K562 (cell line): ENCODE measurements around the gene SELENOO. TPM values are rescaled to one million over a fixed set of nuclear protein-coding genes. Genes with fewer than 3 reads are reported as not detected.

ENCODE experiments used
- ATAC-seq: fragments of 200-7000 bp; cut with Tn5 transposase; 3 replicates; pipeline ENCODE4 v1.9.1; 2020; ENCODE audit warnings: moderate library complexity
- BruUV-seq: library from RNA; stranded (reverse); fragments of 400-500 nt; replicated peaks from 2 replicates; lab custom pipeline; 2021; lab: Mats Ljungman, UMichigan
- CTCF ChIA-PET: fragments of 300-600 bp; formaldehyde crosslinking; extraction: SDS; loops from one replicate; lab custom pipeline; 2021; ENCODE audit warnings: low intra/inter-chr PET ratio; lab: Yijun Ruan, JAX
- POLR2A ChIA-PET: fragments of 300-600, 350-650 bp; sonication (Branson Sonifier 250); formaldehyde crosslinking; extraction: SDS; loops from one replicate; lab custom pipeline; 2021; ENCODE audit warnings: antibody characterized with exemption, inconsistent platforms; lab: Yijun Ruan, JAX
- DNase-seq, 4 experiments: peaks; one replicate each; pipeline versions ENCODE4 v3.0.0 to v3.0.0-alpha.2; 2011 to 2018; ENCODE audit warnings: low spot score in 3 of 4, mixed read lengths in 3 of 4; ENCODE audit errors: extremely low read depth in 1 of 4
- FAIRE-seq: peaks from 2 replicates; lab custom pipeline; 2011; peaks lifted over from hg19 to GRCh38; lab: Jason Lieb, UNC
- H2AFZ ChIP-seq: 2 replicates; pipeline ENCODE4 v1.6.0; 2011; ENCODE audit warnings: low read depth, low read length, control low read depth, inconsistent platforms
- H3K27ac ChIP-seq: fragments of 200-600 bp; 3 replicates; pipeline ENCODE4 v1.8.0; 2011; ENCODE audit warnings: low read depth, mild to moderate bottlenecking, control low read depth, inconsistent platforms, low read length, moderate library complexity, mixed read lengths; ENCODE audit errors: extremely low read depth
- H3K27me3 ChIP-seq, 2 experiments: fragments of 300-600 bp in 1 of 2; 2 replicates in 1 of 2; 3 replicates in 1 of 2; pipeline versions ENCODE4 v1.6.0 to v1.8.0; 2011; ENCODE audit warnings: inconsistent platforms in 2 of 2, low read length in 2 of 2, mild to moderate bottlenecking in 1 of 2, mixed read lengths in 1 of 2, moderate library complexity in 1 of 2; ENCODE audit not compliant: control insufficient read depth in 2 of 2, insufficient read depth in 2 of 2
- H3K36me3 ChIP-seq: fragments of 300-600 bp; 3 replicates; pipeline ENCODE4 v1.8.0; 2011; ENCODE audit warnings: mild to moderate bottlenecking, low read length, inconsistent platforms; ENCODE audit not compliant: control insufficient read depth, insufficient read depth
- H3K4me1 ChIP-seq, 2 experiments: fragments of 200-600 bp in 1 of 2; replicated peaks in 1 of 2; 2 replicates in 1 of 2; 3 replicates in 1 of 2; pipeline versions ENCODE4 v1.5.1 to v1.8.0; 2011; ENCODE audit warnings: inconsistent platforms in 2 of 2, low read length in 2 of 2, mild to moderate bottlenecking in 1 of 2, mixed read lengths in 1 of 2, moderate library complexity in 1 of 2; ENCODE audit not compliant: control insufficient read depth in 2 of 2, insufficient read depth in 2 of 2
- H3K4me2 ChIP-seq: 2 replicates; pipeline ENCODE4 v1.6.1; 2011; ENCODE audit warnings: low read length, control low read depth, inconsistent platforms, mixed read lengths; ENCODE audit not compliant: insufficient read depth
- H3K4me3 ChIP-seq: fragments of 200-600 bp; sonication (generic), shearing (Covaris generic); 2 replicates; pipeline ENCODE4 v1.5.1; 2016; ENCODE audit warnings: control low read depth, inconsistent platforms
- H3K79me2 ChIP-seq: fragments of 200-600 bp; 3 replicates; pipeline ENCODE4 v1.8.0; 2011; ENCODE audit warnings: low read length, inconsistent platforms; ENCODE audit not compliant: control insufficient read depth, insufficient read depth
- H3K9ac ChIP-seq, 2 experiments: 2 replicates each; pipeline versions ENCODE4 v1.6.0 to v1.6.1; 2011; ENCODE audit warnings: low read depth in 2 of 2, low read length in 2 of 2, control low read depth in 1 of 2, inconsistent platforms in 1 of 2, mild to moderate bottlenecking in 1 of 2, mixed read lengths in 1 of 2; ENCODE audit not compliant: insufficient read depth in 1 of 2
- H3K9me1 ChIP-seq: one replicate; pipeline ENCODE4 v1.6.0; 2011; ENCODE audit warnings: inconsistent platforms, mild to moderate bottlenecking, low read length, moderate library complexity; ENCODE audit not compliant: control insufficient read depth, insufficient read depth
- H3K9me3 ChIP-seq: replicated peaks from 2 replicates; pipeline ENCODE4 v1.5.1; 2011; ENCODE audit warnings: low read depth, low read length, inconsistent platforms; ENCODE audit not compliant: control insufficient read depth, insufficient read depth
- H4K20me1 ChIP-seq: replicated peaks from 2 replicates; pipeline ENCODE4 v1.6.1; 2011; ENCODE audit warnings: low read length, inconsistent platforms, mixed read lengths; ENCODE audit not compliant: control insufficient read depth, insufficient read depth
- GTF2B ChIP-seq: IDR thresholded peaks from 2 replicates; pipeline ENCODE4 v1.6.1; 2011; ENCODE audit not compliant: insufficient read length; ENCODE audit errors: extremely low read depth
- HCFC1 ChIP-seq: IDR thresholded peaks from 2 replicates; pipeline ENCODE4 v1.6.1; 2012; ENCODE audit warnings: low read depth, low read length, improper control_type of control experiment
- KDM1A ChIP-seq, 2 experiments: fragments of 450-650 bp; IDR thresholded peaks; 2 replicates each; pipeline ENCODE4 v1.6.1; 2016; ENCODE audit warnings: mild to moderate bottlenecking in 2 of 2
- NCOA4 ChIP-seq: fragments of 450-650 bp; IDR thresholded peaks from 2 replicates; pipeline ENCODE4 v1.6.1; 2018; ENCODE audit warnings: mild to moderate bottlenecking; ENCODE audit not compliant: partially characterized antibody
- WGBS: fragments of 100-300 bp; shearing (Covaris generic); methylation state at CpG from one replicate; pipeline ENCODE4 v1.1.6; 2016; ENCODE audit warnings: low coverage, mixed read lengths; ENCODE audit not compliant: insufficient coverage; ENCODE audit errors: missing lambda C conversion rate; 5-methylcytosine and 5-hydroxymethylcytosine counted together
- in situ Hi-C: fragments of 300-500 bp; cut with MboI; formaldehyde crosslinking; loops from 4 replicates; pipeline ENCODE4 v1.15.0; 2018; ENCODE audit warnings: inconsistent platforms, mixed read lengths
- intact Hi-C: fragments of 100-400 bp; cut with micrococcal nuclease; formaldehyde crosslinking; loops from 2 replicates; pipeline ENCODE4 v1.14.2; 2022
- polyA plus RNA-seq, 8 experiments: library from polyadenylated mRNA; depleted of rRNA in 4 of 8; stranded (reverse) in 5 of 8; unstranded in 3 of 8; fragments of >200 nt; fragmentation: Nextera tagmentation in 2 of 8; fragmentation: Illumina TruSeq in 1 of 8; extraction: Ambion mirVana in 2 of 8; extraction: Trizol in 1 of 8; gene quantifications; 2 replicates each; pipeline versions ENCODE4 v1.2.1 to v1.2.3, GENCODE V29; 2011 to 2014; ENCODE audit warnings: inconsistent platforms in 1 of 8, missing spikeins in 1 of 8
- total RNA-seq, 7 experiments: library from RNA; depleted of rRNA in 6 of 7; stranded (reverse); fragments of >200 nt in 6 of 7; fragmentation: Illumina TruSeq in 2 of 7; extraction: Trizol in 2 of 7; gene quantifications; 2 replicates each; pipeline versions ENCODE4 v1.2.1 to v1.2.3, GENCODE V29; 2011 to 2021; ENCODE audit warnings: low replicate concordance in 1 of 7

Gene SELENOO
- total and polyA plus RNA-seq, 9 of the 15 experiments (the other 6 are each of a cell fraction or from before 2014, with no cell fraction given): 0.37 to 24.9 (median 8.3) TPM

DNA sequence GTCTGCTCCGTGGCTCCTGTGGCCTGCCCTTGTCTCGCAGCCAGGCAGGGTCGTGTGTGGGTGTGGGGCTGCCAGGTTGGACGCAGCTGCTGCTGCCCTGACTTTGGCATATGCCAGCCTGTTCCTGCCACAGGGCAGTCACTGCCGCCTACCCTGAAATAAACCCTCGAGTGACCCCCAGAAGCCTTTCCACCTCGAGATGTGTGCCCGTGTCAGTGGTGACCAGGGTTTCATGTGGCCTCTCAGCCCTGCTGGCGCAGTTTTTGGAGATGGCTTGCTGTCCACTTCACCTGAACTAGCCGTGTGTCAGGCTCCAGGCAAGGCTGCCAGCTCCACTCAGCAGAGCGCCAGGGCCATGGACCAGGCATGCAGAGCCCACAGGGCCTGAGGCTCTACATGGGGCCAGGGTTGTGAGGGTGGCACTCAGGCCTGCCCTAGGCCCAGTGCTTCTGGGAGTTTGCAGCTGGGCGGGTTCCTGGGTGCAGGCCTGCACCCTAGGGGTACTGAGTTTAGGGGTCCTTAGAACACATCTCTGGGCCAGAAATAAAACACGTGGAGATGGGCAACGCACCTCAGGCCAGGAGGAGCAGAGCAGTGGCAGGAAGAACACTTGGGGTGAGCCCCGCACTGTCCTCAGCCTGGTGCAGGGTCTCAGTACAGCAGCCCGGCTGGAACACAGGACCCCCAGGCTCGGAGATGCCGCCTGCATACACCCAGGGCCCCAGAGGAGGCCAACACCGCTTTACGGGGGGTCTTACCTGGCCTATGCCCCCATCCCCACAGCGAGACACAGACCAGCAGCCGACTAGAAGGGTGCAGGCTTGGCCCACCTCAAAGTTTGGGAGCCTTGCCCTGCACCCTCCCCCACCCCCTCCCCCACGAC lies 39.1 kb upstream of the SELENOO start:
- WGBS: 42% methylated on average over 21 of the region's 23 CpGs
- Histone ChIP-seq H3K9me3 (no peaks in the 10 kb centered on the region), H3K36me3 (no peaks in the 10 kb centered on the region), H3K4me2 (no peak overlapping the region), H3K79me2 (no peaks in the 10 kb centered on the region), H3K9me1 (no peaks in the 10 kb centered on the region), H2AFZ (no peak overlapping the region), H3K27ac (no peak overlapping the region), H3K4me1 (peaks cover 0 to 13% of the 10 kb centered on the region in 2 experiments; a peak in 2 of 5 replicates), H4K20me1 (no peaks in the 10 kb centered on the region), H3K4me3 (no peak overlapping the region), H3K27me3 (peaks cover 6 to 15% of the 10 kb centered on the region in 2 experiments; a peak in 4 of 5 replicates), H3K9ac (no peak overlapping the region; a peak in 1 of 4 replicates)
- CTCF ChIA-PET: no interaction called here
- ATAC-seq (no peak), FAIRE-seq (no peak), DNase-seq (no peak)
- POLR2A ChIA-PET: interaction anchor here (0.7 kb wide), 1 partner anchor 130 kb away, joined by 3 read pairs; no protein-coding TSS in a partner anchor
- in situ Hi-C loops (no loop called here), intact Hi-C loops (no loop called here)
- no TSS peak for BruUV-seq
- TF ChIP-seq NCOA4: no peak
- no peak for TF ChIP-seq GTF2B
- TF ChIP-seq KDM1A (IDR thresholded peaks at IDR 0.05): peak in 1 of 2 experiments; percentile 28; a peak in 1 of 4 replicates
- no peak for TF ChIP-seq HCFC1
